ENCODE measurements around the gene GALNT2. TPM values are rescaled to one million over a fixed set of nuclear protein-coding genes. Genes with fewer than 3 reads are reported as not detected.

GALNT2 gene
- total and polyA plus RNA-seq, 9 of the 15 experiments (the other 6 are each of a cell fraction or from before 2014, with no cell fraction given): 1.6 to 106 (median 51.9) TPM

- TF ChIP-seq ZNF318 (IDR thresholded peaks at IDR 0.05; ENCODE audit: borderline replicate concordance in 1 of 2, low read depth in 1 of 2) (no peak), ZC3H11A (IDR thresholded peaks at IDR 0.05; ENCODE audit: low read depth, low read length) (no peak), E2F3 (CRISPR knock-in tag; IDR thresholded peaks at IDR 0.05) (peak; percentile 98), CREB3 (tag; conservative IDR thresholded peaks at IDR 0.05; ENCODE audit: low read depth) (peak; percentile 98), GTF3C2 (IDR thresholded peaks at IDR 0.05; ENCODE audit: borderline replicate concordance, extremely low read depth, insufficient read length) (no peak), PHF8 (IDR thresholded peaks at IDR 0.05; ENCODE audit: borderline replicate concordance, low read length) (no peak), SUPT5H (IDR thresholded peaks at IDR 0.05) (no peak), EWSR1 (IDR thresholded peaks at IDR 0.05; ENCODE audit: borderline replicate concordance, low read depth, partially characterized antibody) (no peak), MLLT1 (IDR thresholded peaks at IDR 0.05) (no peak), SLC30A9 (CRISPR knock-in tag; IDR thresholded peaks at IDR 0.05) (peak; percentile 85; the same call in 1 of the 2 replicates), SNIP1 (IDR thresholded peaks at IDR 0.05; ENCODE audit: low read depth) (no peak), PTTG1 (tag; IDR thresholded peaks at IDR 0.05; ENCODE audit: low read depth) (peak; percentile 96), TSC22D4 (tag; IDR thresholded peaks at IDR 0.05) (no peak), KLF13 (tag; IDR thresholded peaks at IDR 0.05; ENCODE audit: borderline replicate concordance, low read depth) (peak; percentile 87; the same call in 1 of the 2 replicates)
Measured at GRCh38 chr1:230151924-230152468, 85.0 kb downstream of the GALNT2 start (continued).

Measured in K562 (cell line).